ENCODE data around the gene CNTNAP2. TPM values are rescaled to one million over a fixed set of nuclear protein-coding genes. Genes with fewer than 3 reads are reported as not detected.

Gene CNTNAP2
- total and polyA plus RNA-seq, 2 of the 4 experiments (the other 2 are of a cell fraction), result not detected

DNA sequence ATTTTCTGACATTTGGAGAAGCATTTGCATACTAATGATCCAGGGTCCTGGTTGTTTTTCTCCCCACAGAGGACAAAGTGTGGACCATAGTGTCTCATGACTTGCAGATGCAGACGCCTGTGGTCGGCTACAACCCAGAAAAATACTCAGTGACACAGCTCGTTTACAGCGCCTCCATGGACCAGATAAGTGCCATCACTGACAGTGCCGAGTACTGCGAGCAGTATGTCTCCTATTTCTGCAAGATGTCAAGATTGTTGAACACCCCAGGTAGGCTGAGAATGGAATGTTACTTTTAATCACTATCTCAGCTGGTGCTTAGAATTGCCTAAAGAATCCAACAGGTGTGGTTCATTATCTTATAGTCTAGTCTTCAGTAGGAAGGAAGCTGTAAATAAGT lies 1522.4 kb downstream of the CNTNAP2 start:
- ATAC-seq (ENCODE audit: low read depth), result no peak
- intact Hi-C loops (cut with micrococcal nuclease), result no loop called here
- Histone ChIP-seq H3K18ac (ENCODE audit: low read depth, low read length) (no peak overlapping the region), H3K4me1 (ENCODE audit: control insufficient read depth, insufficient read depth, low read length) (no peaks in the 10 kb centered on the region), H3K9ac (ENCODE audit: low read depth, low read length) (no peak overlapping the region), H2AK9ac (replicated peaks; ENCODE audit: low read depth, low read length, poor library complexity) (no peak overlapping the region), H2BK120ac (ENCODE audit: low read depth, low read length) (no peak overlapping the region), H3K4ac (ENCODE audit: low read depth, low read length) (no peak overlapping the region), H4K20me1 (ENCODE audit: insufficient read depth, low read length) (no peaks in the 10 kb centered on the region), H3K23ac (ENCODE audit: low read depth, low read length) (no peak overlapping the region), H2AK5ac (ENCODE audit: low read depth, low read length) (no peak overlapping the region), H3K4me3 (ENCODE audit: insufficient read depth, low read depth, low read length) (no peak overlapping the region), H3K27me3 (ENCODE audit: control insufficient read depth, insufficient read depth, low read length) (no peaks in the 10 kb centered on the region), H3K27ac (ENCODE audit: insufficient read depth, low read length) (no peak overlapping the region), H3K4me2 (ENCODE audit: low read depth, low read length) (no peak overlapping the region), H2BK15ac (ENCODE audit: low read depth, low read length) (no peak overlapping the region), H3K14ac (replicated peaks; ENCODE audit: low read depth, low read length) (no peak overlapping the region), H3K9me3 (ENCODE audit: control insufficient read depth, insufficient read depth, low read length) (peaks cover 8% of the 10 kb centered on the region), H3K9me1 (ENCODE audit: insufficient read depth, low read length) (no peaks in the 10 kb centered on the region), H2BK20ac (ENCODE audit: low read depth, low read length) (no peak overlapping the region), H4K91ac (ENCODE audit: insufficient read depth, low read depth, low read length) (no peak overlapping the region), H2AFZ (replicated peaks; ENCODE audit: low read length, poor library complexity) (no peak overlapping the region), H4K5ac (ENCODE audit: low read depth, low read length) (no peak overlapping the region), H3K36me3 (ENCODE audit: control insufficient read depth, insufficient read depth, low read length) (no peaks in the 10 kb centered on the region), H3K79me1 (ENCODE audit: low read depth in 1 of 2, low read length in 2 of 2) (no peaks in the 10 kb centered on the region), H3K56ac (ENCODE audit: extremely low read depth, insufficient read depth, low read length) (no peak overlapping the region), H4K8ac (ENCODE audit: low read depth in 2 of 2, low read length in 2 of 2) (no peak overlapping the region), H2BK5ac (ENCODE audit: low read depth, low read length, poor library complexity, severe bottlenecking) (no peak overlapping the region)
- WGBS, 2 experiments (ENCODE audit: extremely low coverage in 2 of 2, insufficient read length in 1 of 2), result 54% methylated on average over 3 of the region's 6 CpGs; no CpG with 5 or more reads in 1 of the 2 experiments
- DNase-seq, result no peak
- BruUV-seq (replicated peaks), result no TSS peak
- dilution Hi-C loops (cut with HindIII; ENCODE audit: low sequenced_read_pairs, unreplicated experiment), result no loop called here
- CTCF ChIA-PET, result no interaction called here
- POLR2A ChIA-PET (ENCODE audit: unreplicated experiment), result no interaction called here
- in situ Hi-C loops (cut with MboI; ENCODE audit: low sequenced_read_pairs), result no loop called here
- TF ChIP-seq RFX5 (IDR thresholded peaks at IDR 0.05; ENCODE audit: low read depth, low read length) (no peak), SMC3 (IDR thresholded peaks at IDR 0.05; ENCODE audit: low read depth, low read length) (no peak), FOS (IDR thresholded peaks at IDR 0.05; ENCODE audit: low read depth, low read length) (no peak), MAFK (IDR thresholded peaks at IDR 0.05; ENCODE audit: low read depth, low read length) (no peak), CEBPB (IDR thresholded peaks at IDR 0.05; ENCODE audit: low read depth, low read length) (no peak), MAZ (IDR thresholded peaks at IDR 0.05; ENCODE audit: borderline replicate concordance, low read depth, low read length) (no peak)
- TF ChIP-seq, protein P1, sequence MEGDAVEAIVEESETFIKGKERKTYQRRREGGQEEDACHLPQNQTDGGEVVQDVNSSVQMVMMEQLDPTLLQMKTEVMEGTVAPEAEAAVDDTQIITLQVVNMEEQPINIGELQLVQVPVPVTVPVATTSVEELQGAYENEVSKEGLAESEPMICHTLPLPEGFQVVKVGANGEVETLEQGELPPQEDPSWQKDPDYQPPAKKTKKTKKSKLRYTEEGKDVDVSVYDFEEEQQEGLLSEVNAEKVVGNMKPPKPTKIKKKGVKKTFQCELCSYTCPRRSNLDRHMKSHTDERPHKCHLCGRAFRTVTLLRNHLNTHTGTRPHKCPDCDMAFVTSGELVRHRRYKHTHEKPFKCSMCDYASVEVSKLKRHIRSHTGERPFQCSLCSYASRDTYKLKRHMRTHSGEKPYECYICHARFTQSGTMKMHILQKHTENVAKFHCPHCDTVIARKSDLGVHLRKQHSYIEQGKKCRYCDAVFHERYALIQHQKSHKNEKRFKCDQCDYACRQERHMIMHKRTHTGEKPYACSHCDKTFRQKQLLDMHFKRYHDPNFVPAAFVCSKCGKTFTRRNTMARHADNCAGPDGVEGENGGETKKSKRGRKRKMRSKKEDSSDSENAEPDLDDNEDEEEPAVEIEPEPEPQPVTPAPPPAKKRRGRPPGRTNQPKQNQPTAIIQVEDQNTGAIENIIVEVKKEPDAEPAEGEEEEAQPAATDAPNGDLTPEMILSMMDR (conservative IDR thresholded peaks at IDR 0.05; ENCODE audit: low read depth, low read length), result no peak
- TF ChIP-seq, protein P2, sequence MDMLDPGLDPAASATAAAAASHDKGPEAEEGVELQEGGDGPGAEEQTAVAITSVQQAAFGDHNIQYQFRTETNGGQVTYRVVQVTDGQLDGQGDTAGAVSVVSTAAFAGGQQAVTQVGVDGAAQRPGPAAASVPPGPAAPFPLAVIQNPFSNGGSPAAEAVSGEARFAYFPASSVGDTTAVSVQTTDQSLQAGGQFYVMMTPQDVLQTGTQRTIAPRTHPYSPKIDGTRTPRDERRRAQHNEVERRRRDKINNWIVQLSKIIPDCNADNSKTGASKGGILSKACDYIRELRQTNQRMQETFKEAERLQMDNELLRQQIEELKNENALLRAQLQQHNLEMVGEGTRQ (IDR thresholded peaks at IDR 0.05; ENCODE audit: low read depth, low read length), result no peak
